RWPE2 (cell line): Measurements from ENCODE around the gene POLR1H.
A peak's percentile ranks its signal among the peaks of the same experiment; 100 is the strongest.

Experiments used
- ATAC-seq: fragments of 200-7000 bp; cut with Tn5 transposase; 3 replicates; pipeline ENCODE4 v1.9.1; 2021; ENCODE audit warnings: low read depth
- DNase-seq: peaks from one replicate; pipeline ENCODE4 v3.0.0-alpha.2; 2020; ENCODE audit warnings: low spot score
- H3K27ac ChIP-seq: fragments of 450-650 bp; 2 replicates; pipeline ENCODE4 v1.5.1; 2017; ENCODE audit warnings: mild to moderate bottlenecking; ENCODE audit not compliant: poor library complexity, severe bottlenecking
- H3K27me3 ChIP-seq: fragments of 250-450 bp; sonication (Bioruptor Pico); 2 replicates; pipeline ENCODE4 v1.5.1; 2021; ENCODE audit warnings: mild to moderate bottlenecking, moderate library complexity; ENCODE audit not compliant: insufficient read depth, poor library complexity, severe bottlenecking
- H3K36me3 ChIP-seq: fragments of 250-450 bp; sonication (Bioruptor Pico); 2 replicates; pipeline ENCODE4 v1.5.1; 2020; ENCODE audit warnings: low read depth, mild to moderate bottlenecking, moderate library complexity
- H3K4me1 ChIP-seq: fragments of 250-450 bp; sonication (Bioruptor Pico); 2 replicates; pipeline ENCODE4 v1.5.1; 2021; ENCODE audit warnings: mild to moderate bottlenecking, moderate library complexity; ENCODE audit not compliant: insufficient read depth, poor library complexity, severe bottlenecking
- H3K4me3 ChIP-seq: fragments of 250-450 bp; sonication (Bioruptor Pico); 2 replicates; pipeline ENCODE4 v1.5.1; 2021; ENCODE audit warnings: mild to moderate bottlenecking, moderate library complexity; ENCODE audit not compliant: severe bottlenecking
- H3K9me3 ChIP-seq: fragments of 250-450 bp; sonication (Bioruptor Pico); 2 replicates; pipeline ENCODE4 v1.5.1; 2021; ENCODE audit warnings: mild to moderate bottlenecking, moderate library complexity; ENCODE audit not compliant: severe bottlenecking
- TF ChIP-seq, protein P1 (sequence below): fragments of 450-650 bp; IDR thresholded peaks from one replicate; pipeline ENCODE4 v1.5.1; 2017; ENCODE audit warnings: mild to moderate bottlenecking, moderate library complexity; ENCODE audit not compliant: poor library complexity, severe bottlenecking

POLR1H gene

DNA sequence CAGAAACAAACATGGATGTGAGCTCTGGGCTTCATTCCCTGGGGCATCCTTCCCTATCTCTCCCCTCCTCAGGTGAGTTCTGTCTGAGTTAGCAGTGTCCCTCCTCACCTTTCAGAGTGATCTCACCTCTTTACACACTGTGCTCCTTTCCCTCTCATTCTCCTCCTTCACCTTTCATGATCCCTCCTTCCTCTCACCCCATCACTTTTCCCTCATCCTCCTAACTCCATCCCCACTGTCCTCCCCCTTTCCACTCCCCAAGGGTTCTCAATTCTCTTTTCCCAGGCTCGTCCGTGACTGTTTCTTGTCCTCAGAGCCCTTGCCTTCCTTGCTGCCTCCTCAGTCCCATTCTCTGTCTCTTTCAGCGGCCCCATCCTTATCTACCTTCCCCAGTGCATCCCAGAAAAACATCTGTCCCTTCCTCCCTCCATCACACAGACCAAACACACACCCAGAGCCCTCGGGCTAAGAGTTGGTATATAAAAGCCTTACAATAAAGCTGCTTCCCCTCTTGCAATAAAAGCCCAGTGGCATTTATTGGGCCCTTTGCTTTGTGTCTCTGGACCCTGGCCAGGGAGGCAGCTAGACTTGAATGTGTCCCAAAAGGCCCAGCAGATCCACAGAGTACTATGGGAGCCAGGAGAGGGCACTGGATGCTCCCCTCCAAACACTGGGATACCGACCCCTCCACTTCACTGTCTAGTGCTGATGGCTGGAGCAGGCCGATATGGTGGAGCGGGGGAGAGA lies 12.6 kb downstream of the POLR1H start:
- ATAC-seq (no peak), DNase-seq (no peak)
- peaks cover under 1% of the 10 kb centered on the region; the same call in 1 of the 2 replicates for H3K36me3 ChIP-seq
- H3K9me3 ChIP-seq = no peaks in the 10 kb centered on the region
- H3K4me3 ChIP-seq = peak overlapping the region; percentile 47
- H3K27me3 ChIP-seq = no peaks in the 10 kb centered on the region
- peaks cover 15% of the 10 kb centered on the region for H3K4me1 ChIP-seq
- TF ChIP-seq, protein P1, sequence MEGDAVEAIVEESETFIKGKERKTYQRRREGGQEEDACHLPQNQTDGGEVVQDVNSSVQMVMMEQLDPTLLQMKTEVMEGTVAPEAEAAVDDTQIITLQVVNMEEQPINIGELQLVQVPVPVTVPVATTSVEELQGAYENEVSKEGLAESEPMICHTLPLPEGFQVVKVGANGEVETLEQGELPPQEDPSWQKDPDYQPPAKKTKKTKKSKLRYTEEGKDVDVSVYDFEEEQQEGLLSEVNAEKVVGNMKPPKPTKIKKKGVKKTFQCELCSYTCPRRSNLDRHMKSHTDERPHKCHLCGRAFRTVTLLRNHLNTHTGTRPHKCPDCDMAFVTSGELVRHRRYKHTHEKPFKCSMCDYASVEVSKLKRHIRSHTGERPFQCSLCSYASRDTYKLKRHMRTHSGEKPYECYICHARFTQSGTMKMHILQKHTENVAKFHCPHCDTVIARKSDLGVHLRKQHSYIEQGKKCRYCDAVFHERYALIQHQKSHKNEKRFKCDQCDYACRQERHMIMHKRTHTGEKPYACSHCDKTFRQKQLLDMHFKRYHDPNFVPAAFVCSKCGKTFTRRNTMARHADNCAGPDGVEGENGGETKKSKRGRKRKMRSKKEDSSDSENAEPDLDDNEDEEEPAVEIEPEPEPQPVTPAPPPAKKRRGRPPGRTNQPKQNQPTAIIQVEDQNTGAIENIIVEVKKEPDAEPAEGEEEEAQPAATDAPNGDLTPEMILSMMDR = no peak
- H3K27ac ChIP-seq = no peak overlapping the region

DNA sequence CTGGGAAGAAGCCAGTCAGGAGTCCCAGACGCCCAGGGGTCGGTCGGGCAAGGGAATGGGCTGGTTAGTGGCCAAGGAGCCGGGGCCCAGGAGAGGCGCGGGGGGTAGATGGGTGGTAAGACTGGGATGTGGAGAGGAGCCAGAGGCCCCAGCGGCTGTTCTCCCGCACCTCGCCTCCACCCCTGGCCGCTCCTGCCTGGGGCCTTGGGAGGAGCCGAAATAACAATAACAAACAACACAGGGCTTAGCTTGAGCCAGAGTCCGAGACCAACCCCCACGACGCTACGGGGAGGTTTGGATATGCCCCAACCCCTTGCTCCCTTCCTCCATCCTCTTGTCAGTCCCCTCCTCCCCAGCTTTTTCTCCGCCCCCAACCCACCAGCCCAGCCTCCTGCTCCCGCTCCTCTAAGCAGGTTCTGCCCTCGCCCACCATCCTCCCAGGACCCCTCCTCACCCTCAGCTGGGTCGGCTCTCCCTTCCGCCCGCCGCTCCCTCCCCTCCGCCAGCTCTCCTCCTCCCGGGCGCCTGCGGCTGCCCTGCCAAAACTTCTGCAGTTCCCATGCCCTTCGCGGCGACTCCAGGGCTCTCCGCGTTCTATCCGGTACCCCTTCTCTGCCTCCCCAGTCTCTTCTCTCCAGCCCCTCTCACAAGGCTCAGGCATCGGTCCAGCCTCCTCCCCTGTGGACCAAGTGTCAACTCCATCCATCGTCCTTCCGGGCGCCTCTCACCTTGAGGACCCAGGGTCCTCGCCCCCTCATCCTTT lies 13.4 kb downstream of the POLR1H start:
- TF ChIP-seq, protein P1 = no peak
- H3K9me3 ChIP-seq = no peaks in the 10 kb centered on the region
- peaks cover 15% of the 10 kb centered on the region for H3K4me1 ChIP-seq
- ATAC-seq = peak; percentile 34
- H3K4me3 ChIP-seq = peak overlapping the region; percentile 47
- peak overlapping the region; percentile 85 for H3K27ac ChIP-seq
- no peaks in the 10 kb centered on the region; the same call in 1 of the 2 replicates for H3K36me3 ChIP-seq
- DNase-seq = no peak
- H3K27me3 ChIP-seq = no peaks in the 10 kb centered on the region

DNA sequence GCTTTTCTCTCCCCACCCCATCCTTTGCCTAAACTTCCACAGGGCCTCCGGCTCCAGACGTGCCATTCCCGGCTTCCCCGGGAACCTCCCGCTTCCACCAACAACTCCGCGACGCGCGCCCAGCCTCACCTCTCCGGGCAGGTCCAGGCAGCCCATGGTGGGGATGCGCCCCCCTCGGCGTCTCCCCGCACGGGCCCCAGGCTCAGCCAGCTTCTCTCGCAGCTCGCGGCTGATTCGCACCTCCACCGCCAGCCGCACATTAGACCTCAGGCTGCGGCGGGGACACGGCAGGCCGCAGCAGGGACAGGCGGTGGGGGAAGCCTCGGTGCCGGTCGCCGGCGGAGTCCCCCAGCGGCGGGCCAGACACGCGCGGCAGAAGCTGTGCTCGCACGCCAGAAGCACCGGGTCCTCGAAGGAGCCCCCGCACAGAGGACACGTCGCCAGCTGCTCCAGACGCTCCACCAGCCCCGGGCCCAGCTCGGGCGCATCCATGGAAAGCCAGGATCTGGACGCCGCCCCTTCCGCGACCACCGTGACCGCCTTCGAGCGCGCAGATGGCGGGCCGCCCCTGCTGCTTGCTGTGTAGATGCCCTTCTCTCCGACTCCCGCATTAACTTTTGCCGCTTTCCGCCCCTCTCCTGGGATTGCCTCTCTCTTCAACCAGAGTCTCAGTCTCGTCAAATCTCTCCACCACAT lies 14.2 kb downstream of the POLR1H start, which contains the start of gene RNF39:
Gene RNF39, minus strand, starts transcription at position 676 of the 696 bp plus-strand sequence. Its CDS starts 184 bp downstream, at position 492.
- no peaks in the 10 kb centered on the region for H3K27me3 ChIP-seq
- ATAC-seq (peak; percentile 3; the same call in 2 of the 3 replicates), DNase-seq (no peak)
- peak within 1 kb of the TSS; percentile 47 for H3K4me3 ChIP-seq
- TF ChIP-seq, protein P1 = no peak
- peak within 1 kb of the TSS; percentile 85 for H3K27ac ChIP-seq
- no peaks in the 10 kb centered on the region for H3K9me3 ChIP-seq
- no peaks in the 10 kb centered on the region; the same call in 1 of the 2 replicates for H3K36me3 ChIP-seq
- H3K4me1 ChIP-seq = peaks cover 15% of the 10 kb centered on the region

DNA sequence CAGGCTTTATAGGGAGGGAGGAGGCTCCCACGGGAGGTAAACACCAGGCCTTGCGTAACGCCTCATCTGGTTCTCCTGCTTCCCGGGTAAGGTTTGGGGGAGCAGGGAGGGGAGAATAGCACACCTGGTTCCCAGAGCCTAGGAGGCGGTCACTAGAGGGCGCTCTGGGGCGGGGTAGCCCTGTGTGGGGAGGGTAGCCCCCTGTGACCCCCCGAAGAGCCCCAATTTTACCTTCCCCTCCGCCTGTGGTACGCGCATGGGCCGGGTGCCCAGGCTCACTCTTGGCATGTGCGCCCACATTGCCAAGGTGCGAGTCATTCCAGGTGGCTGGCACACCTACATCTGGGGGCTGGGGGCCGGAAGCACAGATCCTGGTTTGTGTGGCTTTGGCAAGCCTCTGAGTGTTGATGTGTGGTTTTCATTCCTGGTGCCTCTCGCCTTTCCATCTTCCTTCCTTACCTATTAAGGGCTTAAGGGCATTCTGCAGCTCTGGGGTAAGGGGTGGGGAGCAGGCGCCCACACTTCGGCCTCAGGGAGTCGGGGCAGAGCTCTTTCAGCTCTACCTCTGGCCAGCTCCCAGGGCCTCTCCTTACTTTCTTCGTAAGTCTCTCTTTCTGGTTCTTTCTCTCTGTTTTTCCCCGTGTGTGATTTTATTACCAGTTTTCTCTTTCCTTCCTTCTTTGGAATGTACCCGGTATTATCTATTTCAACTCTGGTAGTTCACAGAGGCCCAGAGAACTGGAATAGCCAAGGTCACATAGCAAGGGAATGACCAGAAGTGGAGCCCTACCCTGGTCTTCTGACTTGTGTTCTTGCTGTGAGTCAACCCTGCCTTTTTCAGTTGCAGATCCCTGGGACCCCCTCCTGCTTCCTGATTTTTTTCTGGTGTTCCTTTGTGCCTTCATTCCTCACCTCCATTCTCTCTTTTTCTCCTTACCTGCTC lies 15.0 kb downstream of the POLR1H start:
- H3K4me3 ChIP-seq = peak overlapping the region; percentile 47
- peak overlapping the region; percentile 85 for H3K27ac ChIP-seq
- DNase-seq (peak; percentile 93), ATAC-seq (peak; percentile 77)
- H3K4me1 ChIP-seq = peaks cover 15% of the 10 kb centered on the region
- H3K36me3 ChIP-seq = no peaks in the 10 kb centered on the region
- H3K27me3 ChIP-seq = no peaks in the 10 kb centered on the region
- TF ChIP-seq, protein P1 = peak; percentile 79
- no peaks in the 10 kb centered on the region for H3K9me3 ChIP-seq
